Smooth muscle cell (in vitro differentiated cells): ENCODE results near the gene SFMBT1. TPM values are rescaled to one million over a fixed set of nuclear protein-coding genes. Genes with fewer than 3 reads are reported as not detected.
A peak's percentile ranks its signal among the peaks of the same experiment; 100 is the strongest.
"Not testable (repeated sequence)": the region's sequence is repeated elsewhere in the genome, so short reads cannot be mapped to it uniquely, and the experiment has no call there.

Source experiments
- DNase-seq: peaks from one replicate; lab custom pipeline; 2025; ENCODE audit not compliant: unreplicated experiment; lab: John Stamatoyannopoulos, UW
- H2AFZ ChIP-seq: fragments of 200-600 bp; sonication (generic); 2 replicates; pipeline ENCODE4 v1.6.0; 2016; ENCODE audit warnings: antibody characterized with exemption, low read depth, mild to moderate bottlenecking
- H3F3A ChIP-seq: fragments of 200-600 bp; sonication (generic); 2 replicates; pipeline ENCODE4 v1.6.0; 2017; ENCODE audit warnings: antibody characterized with exemption, low read depth
- H3K27ac ChIP-seq: fragments of 200-600 bp; sonication (generic); 2 replicates; pipeline ENCODE4 v1.5.1; 2016; ENCODE audit warnings: low read depth, mild to moderate bottlenecking
- H3K27me3 ChIP-seq: fragments of 200-600 bp; sonication (generic); 2 replicates; pipeline ENCODE4 v1.6.1; 2016; ENCODE audit warnings: low read depth, mild to moderate bottlenecking
- H3K36me3 ChIP-seq: fragments of 200-600 bp; sonication (generic); 2 replicates; pipeline ENCODE4 v1.5.1; 2016; ENCODE audit warnings: low read depth
- H3K4me1 ChIP-seq: fragments of 200-600 bp; sonication (generic); 2 replicates; pipeline ENCODE4 v1.5.1; 2016; ENCODE audit warnings: low read depth
- H3K4me2 ChIP-seq: fragments of 200-600 bp; sonication (generic); 2 replicates; pipeline ENCODE4 v1.6.0; 2016; ENCODE audit warnings: mild to moderate bottlenecking
- H3K4me3 ChIP-seq: fragments of 200-600 bp; sonication (generic); 2 replicates; pipeline ENCODE4 v1.5.1; 2016; ENCODE audit warnings: mild to moderate bottlenecking
- H3K79me2 ChIP-seq: fragments of 200-600 bp; sonication (generic); 2 replicates; pipeline ENCODE4 v1.6.0; 2016; ENCODE audit warnings: low read depth, mild to moderate bottlenecking
- H3K9ac ChIP-seq: fragments of 200-600 bp; sonication (generic); 2 replicates; pipeline ENCODE4 v1.6.0; 2016; ENCODE audit warnings: low read depth
- H3K9me3 ChIP-seq: fragments of 200-600 bp; sonication (generic); replicated peaks from 2 replicates; pipeline ENCODE4 v1.5.1; 2016; ENCODE audit warnings: low read depth
- H4K20me1 ChIP-seq: fragments of 200-600 bp; sonication (generic); 2 replicates; pipeline ENCODE4 v1.6.0; 2016; ENCODE audit warnings: low read depth
- CTCF ChIP-seq: fragments of 200-600 bp; sonication (generic); IDR thresholded peaks from 2 replicates; pipeline ENCODE4 v1.5.1; 2017; ENCODE audit warnings: borderline replicate concordance, mild to moderate bottlenecking, antibody characterized with exemption; ENCODE audit not compliant: insufficient read depth, poor library complexity, severe bottlenecking
- WGBS: methylation state at CpG from one replicate; pipeline ENCODE4 v1.1.7; 2016; ENCODE audit warnings: low lambda C conversion rate; 5-methylcytosine and 5-hydroxymethylcytosine counted together
- polyA plus RNA-seq: library from polyadenylated mRNA; unstranded; fragments of >200 nt; fragmentation: Nextera tagmentation; extraction: Ambion mirVana; gene quantifications from 2 replicates; pipeline ENCODE4 v1.2.1, GENCODE V29; 2016
- total RNA-seq: library from RNA; depleted of rRNA; stranded (reverse); fragments of >200 nt; gene quantifications from 2 replicates; pipeline ENCODE4 v1.2.3, GENCODE V29; 2014

SFMBT1 gene
- total and polyA plus RNA-seq, 2 experiments from 2014 or later = 1.4 to 2.2 TPM

- Histone ChIP-seq H3K9ac (no peak overlapping the region), H4K20me1 (no peaks in the 10 kb centered on the region), H3K36me3 (no peaks in the 10 kb centered on the region), H3K4me2 (no peak overlapping the region), H3K27me3 (peaks cover 42% of the 10 kb centered on the region), H2AFZ (no peak overlapping the region), H3K4me3 (no peak overlapping the region), H3F3A (no peaks in the 10 kb centered on the region), H3K9me3 (no peaks in the 10 kb centered on the region), H3K79me2 (no peaks in the 10 kb centered on the region), H3K4me1 (no peaks in the 10 kb centered on the region), H3K27ac (no peak overlapping the region)
- no peak for DNase-seq
- WGBS = 92% methylated on average over 2 of the region's 2 CpGs
- no peak for TF ChIP-seq CTCF
Observed at GRCh38 chr3:53062905-53063304, 17.0 kb upstream of the SFMBT1 start.

GRCh38 chr3:53056442-53056841, 10.6 kb upstream of the SFMBT1 start:
- no peaks in the 10 kb centered on the region for H3K36me3 ChIP-seq

GRCh38 chr3:53054233-53054632, 8.4 kb upstream of the SFMBT1 start:
- 80% methylated on average over 7 of the region's 7 CpGs for whole genome bisulfite sequencing
- not testable (repeated sequence) for H3F3A ChIP-seq, H2AFZ ChIP-seq, H3K4me1 ChIP-seq, H3K4me2 ChIP-seq, H3K9me3 ChIP-seq, H3K27me3 ChIP-seq, H4K20me1 ChIP-seq, H3K9ac ChIP-seq, DNase-seq, H3K27ac ChIP-seq, H3K79me2 ChIP-seq, H3K4me3 ChIP-seq, H3K36me3 ChIP-seq

More at GRCh38 chr3:53056442-53056841, 10.6 kb upstream of the SFMBT1 start:
- Histone ChIP-seq H4K20me1 (no peaks in the 10 kb centered on the region), H3K27ac (no peak overlapping the region), H2AFZ (no peak overlapping the region), H3K9ac (no peak overlapping the region), H3K4me1 (no peaks in the 10 kb centered on the region), H3K9me3 (no peaks in the 10 kb centered on the region), H3K4me2 (no peak overlapping the region), H3K79me2 (no peaks in the 10 kb centered on the region), H3F3A (no peaks in the 10 kb centered on the region), H3K27me3 (peaks cover 14% of the 10 kb centered on the region), H3K4me3 (no peak overlapping the region)
- 90% methylated on average over 2 of the region's 2 CpGs for WGBS
- TF ChIP-seq CTCF = peak; percentile 10
- no peak for DNase-seq

GRCh38 chr3:53051929-53052328, 6.1 kb upstream of the SFMBT1 start:
- H3K36me3 ChIP-seq = no peaks in the 10 kb centered on the region
- no peak for DNase-seq
- no peaks in the 10 kb centered on the region for H4K20me1 ChIP-seq
- H3K27me3 ChIP-seq = peaks cover under 1% of the 10 kb centered on the region
- WGBS = 80% methylated on average over 2 of the region's 2 CpGs
- peaks cover 11% of the 10 kb centered on the region for H3F3A ChIP-seq
- H3K4me1 ChIP-seq = no peaks in the 10 kb centered on the region
- H3K4me3 ChIP-seq = no peak overlapping the region
- H3K79me2 ChIP-seq = no peaks in the 10 kb centered on the region
- H3K9ac ChIP-seq = no peak overlapping the region
- no peak overlapping the region for H3K4me2 ChIP-seq
- no peak overlapping the region for H2AFZ ChIP-seq
- no peak for TF ChIP-seq CTCF
- H3K9me3 ChIP-seq = no peaks in the 10 kb centered on the region
- no peak overlapping the region for H3K27ac ChIP-seq
